GM12872 (cell line): ENCODE results near the gene AP5B1.

Source experiments
- CTCF ChIP-seq: IDR thresholded peaks from 3 replicates; pipeline ENCODE4 v1.5.1; 2011; ENCODE audit warnings: low read depth, mild to moderate bottlenecking, low read length, moderate library complexity; ENCODE audit not compliant: insufficient read depth

Gene AP5B1

GRCh38 chr11:65790902-65791650 is 10.3 kb upstream of the AP5B1 start:
- no peak for TF ChIP-seq CTCF

GRCh38 chr11:65790104-65790901 is 9.5 kb upstream of the AP5B1 start:
- no peak for TF ChIP-seq CTCF

- no peak for TF ChIP-seq CTCF
These were observed 8.7 kb upstream of the AP5B1 start for GRCh38 chr11:65789230-65790103.

- TF ChIP-seq CTCF = no peak
These were observed 8.0 kb upstream of the AP5B1 start for GRCh38 chr11:65788821-65789220.

GRCh38 chr11:65787649-65788622 is 7.2 kb upstream of the AP5B1 start:
- no peak for TF ChIP-seq CTCF

- TF ChIP-seq CTCF = no peak
These were observed 6.2 kb upstream of the AP5B1 start, which contains the start of gene OVOL1 for GRCh38 chr11:65786786-65787636. OVOL1 (plus strand) TSS chr11:65787063; CDS start chr11:65787374, 311 bp downstream.
